SU-DHL-6 (cell line): ENCODE data around the gene SLC16A13.

Experiments
- H2AFZ ChIP-seq: fragments of 200-600 bp; sonication (generic); 2 replicates; pipeline ENCODE4 v1.6.1; 2014; ENCODE audit warnings: low read depth, mild to moderate bottlenecking, moderate library complexity, mixed read lengths, antibody characterized with exemption, low read length; ENCODE audit not compliant: severe bottlenecking
- H3F3A ChIP-seq: fragments of 200-600 bp; shearing (Covaris generic); 2 replicates; pipeline ENCODE4 v1.6.0; 2016; ENCODE audit warnings: antibody characterized with exemption, mild to moderate bottlenecking; ENCODE audit not compliant: insufficient read depth
- H3K27ac ChIP-seq: fragments of 200-600 bp; sonication (generic); 2 replicates; pipeline ENCODE4 v1.5.1; 2016; ENCODE audit warnings: low read depth, mild to moderate bottlenecking, low read length, moderate library complexity, mixed read lengths
- H3K27me3 ChIP-seq: fragments of 200-600 bp; sonication (generic), shearing (Covaris generic); 2 replicates; pipeline ENCODE4 v1.6.0; 2014; ENCODE audit warnings: mild to moderate bottlenecking, low read length
- H3K36me3 ChIP-seq: fragments of 200-600 bp; sonication (generic); 2 replicates; pipeline ENCODE4 v1.6.1; 2014; ENCODE audit warnings: mild to moderate bottlenecking, low read length, mixed read lengths
- H3K4me2 ChIP-seq: fragments of 300-600, 200-600 bp; shearing (Covaris generic), sonication (generic); 2 replicates; pipeline ENCODE4 v1.6.0; 2014; ENCODE audit warnings: low read length, low read depth, mild to moderate bottlenecking; ENCODE audit not compliant: poor library complexity, severe bottlenecking
- H3K4me3 ChIP-seq: fragments of 200-600 bp; sonication (generic); 2 replicates; pipeline ENCODE4 v1.5.1; 2014; ENCODE audit warnings: antibody characterized with exemption, low read length, mild to moderate bottlenecking, mixed read lengths; ENCODE audit not compliant: insufficient read depth, poor library complexity, severe bottlenecking
- H3K79me2 ChIP-seq: fragments of 200-600 bp; sonication (generic); 2 replicates; pipeline ENCODE4 v1.6.1; 2014; ENCODE audit warnings: mild to moderate bottlenecking, low read length, moderate library complexity; ENCODE audit not compliant: insufficient read depth
- H3K9ac ChIP-seq: fragments of 200-600 bp; sonication (generic); 2 replicates; pipeline ENCODE4 v1.7.0; 2014; ENCODE audit warnings: mild to moderate bottlenecking, low read length
- H3K9me2 ChIP-seq: fragments of 200-600 bp; sonication (generic); replicated peaks from 2 replicates; pipeline ENCODE4 v1.6.1; 2014; ENCODE audit warnings: low read length; ENCODE audit not compliant: insufficient read depth
- H3K9me3 ChIP-seq: fragments of 200-600 bp; sonication (generic); 2 replicates; pipeline ENCODE4 v1.6.1; 2014; ENCODE audit warnings: low read length, mixed read lengths; ENCODE audit not compliant: insufficient read depth
- H4K20me1 ChIP-seq: fragments of 200-600 bp; sonication (generic); 2 replicates; pipeline ENCODE4 v1.6.1; 2014; ENCODE audit warnings: low read depth, mild to moderate bottlenecking, antibody characterized with exemption, low read length, moderate library complexity, mixed read lengths
- CTCF ChIP-seq: fragments of 200-600 bp; sonication (generic); IDR thresholded peaks from one replicate; pipeline ENCODE4 v1.5.1; 2017; ENCODE audit warnings: antibody characterized with exemption, mild to moderate bottlenecking, low read length, moderate library complexity; ENCODE audit not compliant: insufficient read depth, poor library complexity, severe bottlenecking
- EZH2phosphoT487 ChIP-seq: fragments of 200-600 bp; sonication (generic), shearing (Covaris generic); conservative IDR thresholded peaks from 2 replicates; pipeline ENCODE4 v1.6.1; 2018; ENCODE audit warnings: mild to moderate bottlenecking, antibody characterized with exemption, low read length, moderate library complexity, mixed read lengths

The SLC16A13 gene

GRCh38 chr17:7058831-7059447, 23.1 kb downstream of the SLC16A13 start:
- Histone ChIP-seq H3K27ac (no peak overlapping the region), H3F3A (no peaks in the 10 kb centered on the region), H4K20me1 (no peaks in the 10 kb centered on the region), H3K9me2 (no peaks in the 10 kb centered on the region), H3K9ac (no peak overlapping the region), H3K79me2 (no peaks in the 10 kb centered on the region), H3K4me3 (no peak overlapping the region), H2AFZ (no peak overlapping the region), H3K4me2 (no peak overlapping the region), H3K9me3 (no peaks in the 10 kb centered on the region), H3K27me3 (no peaks in the 10 kb centered on the region), H3K36me3 (no peaks in the 10 kb centered on the region)
- TF ChIP-seq CTCF (no peak), EZH2phosphoT487 (no peak)

GRCh38 chr17:7060165-7060891, 24.5 kb downstream of the SLC16A13 start:
- no peak overlapping the region for H3K27ac ChIP-seq
- no peaks in the 10 kb centered on the region for H3K27me3 ChIP-seq
- no peak overlapping the region for H3K4me3 ChIP-seq
- no peaks in the 10 kb centered on the region for H3K9me3 ChIP-seq
- no peak for TF ChIP-seq CTCF
- no peak for TF ChIP-seq EZH2phosphoT487
- no peak overlapping the region for H3K9ac ChIP-seq
- no peaks in the 10 kb centered on the region for H3K9me2 ChIP-seq
- H3F3A ChIP-seq = no peaks in the 10 kb centered on the region
- no peaks in the 10 kb centered on the region for H3K36me3 ChIP-seq
- no peaks in the 10 kb centered on the region for H4K20me1 ChIP-seq
- no peak overlapping the region for H2AFZ ChIP-seq
- H3K79me2 ChIP-seq = no peaks in the 10 kb centered on the region
- H3K4me2 ChIP-seq = no peak overlapping the region

- H3K9me2 ChIP-seq = no peaks in the 10 kb centered on the region
- H3K4me2 ChIP-seq = no peak overlapping the region
- no peak overlapping the region for H2AFZ ChIP-seq
- no peak overlapping the region for H3K9ac ChIP-seq
- no peak overlapping the region for H3K27ac ChIP-seq
- no peak overlapping the region for H3K4me3 ChIP-seq
- TF ChIP-seq EZH2phosphoT487 = no peak
- no peak for TF ChIP-seq CTCF
- no peaks in the 10 kb centered on the region for H4K20me1 ChIP-seq
- H3F3A ChIP-seq = no peaks in the 10 kb centered on the region
- no peaks in the 10 kb centered on the region for H3K9me3 ChIP-seq
- H3K27me3 ChIP-seq = no peaks in the 10 kb centered on the region
- H3K36me3 ChIP-seq = no peaks in the 10 kb centered on the region
- no peaks in the 10 kb centered on the region for H3K79me2 ChIP-seq
Observed at GRCh38 chr17:7063518-7064094, 27.8 kb downstream of the SLC16A13 start.
